Mesenchymal stem cell (in vitro differentiated cells and primary cell): ENCODE measurements around the gene MYBPC1.

Experiments
- DNase-seq: peaks from one replicate; pipeline ENCODE4 v3.0.0-alpha.2; 2013
- H2AFZ ChIP-seq: one replicate; pipeline ENCODE4 v1.6.1; 2013; ENCODE audit warnings: low read depth, mild to moderate bottlenecking, control low read depth, inconsistent platforms, low read length, moderate library complexity
- H2AK5ac ChIP-seq: 2 replicates; pipeline ENCODE4 v1.6.1; 2013; ENCODE audit warnings: low read length, moderate library complexity, mild to moderate bottlenecking, inconsistent platforms; ENCODE audit not compliant: severe bottlenecking
- H2BK120ac ChIP-seq: one replicate; pipeline ENCODE4 v1.6.1; 2013; ENCODE audit warnings: low read depth, mild to moderate bottlenecking, inconsistent platforms, low read length, moderate library complexity
- H2BK12ac ChIP-seq, 2 experiments: one replicate each; pipeline ENCODE4 v1.6.1; 2013; ENCODE audit warnings: inconsistent platforms in 2 of 2, low read length in 2 of 2, mild to moderate bottlenecking in 2 of 2, moderate library complexity in 2 of 2, control low read depth in 1 of 2
- H2BK15ac ChIP-seq: one replicate; pipeline ENCODE4 v1.6.1; 2013; ENCODE audit warnings: mild to moderate bottlenecking, low read depth, inconsistent platforms; ENCODE audit not compliant: poor library complexity, severe bottlenecking
- H2BK5ac ChIP-seq: 2 replicates; pipeline ENCODE4 v1.6.1; 2013; ENCODE audit warnings: low read depth, mild to moderate bottlenecking, low read length, control low read depth, inconsistent platforms; ENCODE audit not compliant: poor library complexity, severe bottlenecking
- H3K14ac ChIP-seq, 2 experiments: one replicate each; pipeline ENCODE4 v1.6.1; 2013; ENCODE audit warnings: inconsistent platforms in 2 of 2, low read length in 2 of 2, control low read depth in 1 of 2, mild to moderate bottlenecking in 1 of 2, moderate library complexity in 1 of 2
- H3K18ac ChIP-seq, 2 experiments: one replicate each; pipeline ENCODE4 v1.6.1; 2013; ENCODE audit warnings: inconsistent platforms in 2 of 2, low read length in 2 of 2, control low read depth in 1 of 2, low read depth in 1 of 2, mild to moderate bottlenecking in 1 of 2
- H3K23ac ChIP-seq, 2 experiments: one replicate each; pipeline ENCODE4 v1.6.1; 2013; ENCODE audit warnings: inconsistent platforms in 2 of 2, low read length in 2 of 2, mild to moderate bottlenecking in 2 of 2, moderate library complexity in 2 of 2, control low read depth in 1 of 2
- H3K27ac ChIP-seq: 2 replicates; pipeline ENCODE4 v1.5.1; 2013; ENCODE audit warnings: mild to moderate bottlenecking, moderate library complexity, low read length, control low read depth, inconsistent platforms; ENCODE audit not compliant: poor library complexity, severe bottlenecking
- H3K27me3 ChIP-seq, 2 experiments: 2 replicates each; pipeline versions ENCODE4 v1.6.1 to v1.7.0; 2013; ENCODE audit warnings: low read length in 2 of 2, mild to moderate bottlenecking in 2 of 2, moderate library complexity in 2 of 2, control low read depth in 1 of 2, inconsistent platforms in 1 of 2; ENCODE audit not compliant: control insufficient read depth in 1 of 2, insufficient read depth in 1 of 2
- H3K36me3 ChIP-seq, 2 experiments: 2 replicates each; pipeline versions ENCODE4 v1.6.1 to v1.7.0; 2013; ENCODE audit warnings: low read length in 2 of 2, control low read depth in 1 of 2, inconsistent platforms in 1 of 2, low read depth in 1 of 2, mild to moderate bottlenecking in 1 of 2; ENCODE audit not compliant: insufficient read depth in 2 of 2, control insufficient read depth in 1 of 2
- H3K4ac ChIP-seq, 2 experiments: one replicate each; pipeline ENCODE4 v1.6.1; 2013; ENCODE audit warnings: inconsistent platforms in 2 of 2, low read length in 2 of 2, mild to moderate bottlenecking in 2 of 2, moderate library complexity in 2 of 2, control low read depth in 1 of 2, low read depth in 1 of 2
- H3K4me1 ChIP-seq: 2 replicates; pipeline ENCODE4 v1.6.1; 2013; ENCODE audit warnings: low read depth, low read length, control low read depth; ENCODE audit not compliant: control insufficient read depth, insufficient read depth
- H3K4me2 ChIP-seq: 2 replicates; pipeline ENCODE4 v1.6.1; 2013; ENCODE audit warnings: low read length, mild to moderate bottlenecking, inconsistent platforms; ENCODE audit not compliant: poor library complexity, severe bottlenecking
- H3K4me3 ChIP-seq, 2 experiments: 2 replicates each; pipeline versions ENCODE4 v1.5.1 to v1.7.0; 2013; ENCODE audit warnings: low read length in 2 of 2, mild to moderate bottlenecking in 2 of 2, control low read depth in 1 of 2, low read depth in 1 of 2; ENCODE audit not compliant: insufficient read depth in 1 of 2
- H3K79me1 ChIP-seq: replicated peaks from 2 replicates; pipeline ENCODE4 v1.6.1; 2013; ENCODE audit warnings: mild to moderate bottlenecking, control low read depth, low read length, inconsistent platforms; ENCODE audit not compliant: poor library complexity, severe bottlenecking
- H3K9ac ChIP-seq: 2 replicates; pipeline ENCODE4 v1.7.0; 2013; ENCODE audit warnings: mild to moderate bottlenecking, low read length, moderate library complexity
- H3K9me3 ChIP-seq: 2 replicates; pipeline ENCODE4 v1.7.0; 2013; ENCODE audit warnings: mild to moderate bottlenecking, low read length; ENCODE audit not compliant: control insufficient read depth
- H4K8ac ChIP-seq: one replicate; pipeline ENCODE4 v1.6.1; 2013; ENCODE audit warnings: inconsistent platforms, mild to moderate bottlenecking, low read length, moderate library complexity
- H4K91ac ChIP-seq: one replicate; pipeline ENCODE4 v1.6.1; 2013; ENCODE audit warnings: mild to moderate bottlenecking, low read length, inconsistent platforms
- WGBS: methylation state at CpG from one replicate; pipeline ENCODE4 v1.1.7; 2013; ENCODE audit warnings: mixed read lengths; 5-methylcytosine and 5-hydroxymethylcytosine counted together

The MYBPC1 gene

GRCh38 chr12:101706403-101706802 lies 111.6 kb downstream of the MYBPC1 start:
- no peak overlapping the region for H3K27ac ChIP-seq
- no peak overlapping the region for H2AK5ac ChIP-seq
- no peak overlapping the region for H3K4me2 ChIP-seq
- no peak overlapping the region for H2BK120ac ChIP-seq
- no peak overlapping the region for H2AFZ ChIP-seq
- no peak overlapping the region for H3K9ac ChIP-seq
- H2BK15ac ChIP-seq = no peak overlapping the region
- WGBS = no CpG with 5 or more reads among the region's 1 CpG
- H3K79me1 ChIP-seq = peaks cover 22% of the 10 kb centered on the region
- H3K23ac ChIP-seq = no peak overlapping the region
- no peak overlapping the region for H3K18ac ChIP-seq
- H2BK5ac ChIP-seq = no peak overlapping the region
- no peaks in the 10 kb centered on the region for H3K4me1 ChIP-seq
- no peak overlapping the region for H3K4me3 ChIP-seq
- H2BK12ac ChIP-seq = no peak overlapping the region
- H3K14ac ChIP-seq = no peak overlapping the region
- H3K36me3 ChIP-seq = no peaks in the 10 kb centered on the region
- no peak for DNase-seq
- no peaks in the 10 kb centered on the region for H3K9me3 ChIP-seq
- H4K8ac ChIP-seq = no peak overlapping the region
- H3K4ac ChIP-seq = no peak overlapping the region
- no peaks in the 10 kb centered on the region for H3K27me3 ChIP-seq
- no peak overlapping the region for H4K91ac ChIP-seq

- H3K4me2 ChIP-seq = no peak overlapping the region
- no peak overlapping the region for H3K9ac ChIP-seq
- H3K4me3 ChIP-seq = no peak overlapping the region
- no peak overlapping the region for H2AK5ac ChIP-seq
- H3K27ac ChIP-seq = no peak overlapping the region
- no peak overlapping the region for H2BK120ac ChIP-seq
- no peak overlapping the region for H3K23ac ChIP-seq
- H2AFZ ChIP-seq = no peak overlapping the region
- no peak overlapping the region for H3K18ac ChIP-seq
- H3K9me3 ChIP-seq = no peaks in the 10 kb centered on the region
- no peak overlapping the region for H3K14ac ChIP-seq
- H2BK15ac ChIP-seq = no peak overlapping the region
- no peaks in the 10 kb centered on the region for H3K27me3 ChIP-seq
- no peaks in the 10 kb centered on the region for H3K36me3 ChIP-seq
- DNase-seq = peak; percentile 22
- H2BK12ac ChIP-seq = no peak overlapping the region
- H4K91ac ChIP-seq = no peak overlapping the region
- peaks cover 25% of the 10 kb centered on the region for H3K79me1 ChIP-seq
- H3K4me1 ChIP-seq = no peaks in the 10 kb centered on the region
- no peak overlapping the region for H3K4ac ChIP-seq
- no peak overlapping the region for H4K8ac ChIP-seq
- no peak overlapping the region for H2BK5ac ChIP-seq
These were observed 112.5 kb downstream of the MYBPC1 start for GRCh38 chr12:101707131-101707782.

- no peak overlapping the region for H3K4me3 ChIP-seq
- no peak overlapping the region for H3K23ac ChIP-seq
- no peaks in the 10 kb centered on the region for H3K27me3 ChIP-seq
- H3K4ac ChIP-seq = no peak overlapping the region
- no peak overlapping the region for H2BK120ac ChIP-seq
- no peak overlapping the region for H2BK12ac ChIP-seq
- peaks cover 4% of the 10 kb centered on the region for H3K4me1 ChIP-seq
- no peak overlapping the region for H4K8ac ChIP-seq
- no peak overlapping the region for H4K91ac ChIP-seq
- no peak overlapping the region for H3K14ac ChIP-seq
- no peaks in the 10 kb centered on the region for H3K9me3 ChIP-seq
- peaks cover 24% of the 10 kb centered on the region for H3K79me1 ChIP-seq
- H3K9ac ChIP-seq = no peak overlapping the region
- no peak overlapping the region for H3K27ac ChIP-seq
- no peak for DNase-seq
- H2BK15ac ChIP-seq = no peak overlapping the region
- 80% methylated on average over 2 of the region's 4 CpGs for WGBS
- no peak overlapping the region for H2AFZ ChIP-seq
- H3K36me3 ChIP-seq = no peaks in the 10 kb centered on the region
- H2AK5ac ChIP-seq = no peak overlapping the region
- H3K18ac ChIP-seq = no peak overlapping the region
- no peak overlapping the region for H2BK5ac ChIP-seq
- H3K4me2 ChIP-seq = no peak overlapping the region
These were observed 115.5 kb downstream of the MYBPC1 start for GRCh38 chr12:101710288-101710687.

- Histone ChIP-seq H3K23ac (no peak overlapping the region), H3K4me1 (peaks cover 4% of the 10 kb centered on the region), H3K4me3 (peak overlapping the region in 1 of 2 experiments; percentile 58), H2BK120ac (no peak overlapping the region), H3K36me3 (peaks cover 0 to 3% of the 10 kb centered on the region in 2 experiments), H2AFZ (no peak overlapping the region), H2BK5ac (no peak overlapping the region), H2AK5ac (no peak overlapping the region), H3K4ac (no peak overlapping the region), H3K4me2 (peak overlapping the region; percentile 0), H3K79me1 (peaks cover 19% of the 10 kb centered on the region), H3K14ac (no peak overlapping the region), H3K27me3 (no peaks in the 10 kb centered on the region), H4K8ac (peak overlapping the region; percentile 0), H3K9me3 (no peaks in the 10 kb centered on the region), H3K9ac (peak overlapping the region; percentile 76), H3K18ac (peak overlapping the region; percentile 4 to 93), H2BK12ac (no peak overlapping the region), H3K27ac (no peak overlapping the region), H2BK15ac (no peak overlapping the region), H4K91ac (no peak overlapping the region)
- DNase-seq = peak; percentile 61
- WGBS = 20% methylated on average over 5 of the region's 5 CpGs
These were observed 118.4 kb downstream of the MYBPC1 start for GRCh38 chr12:101713059-101713682.
